Activated naive CD4-positive, alpha-beta T cell treated with anti-CD3 and anti-CD28 coated beads, Interleukin-2, amount 50 U/mL, for 24 hours (primary cell): ENCODE data around the gene KLRB1.
"Not testable (repeated sequence)": the region's sequence is repeated elsewhere in the genome, so short reads cannot be mapped to it uniquely, and the experiment has no call there.

Source experiments
- H3K27ac Mint-ChIP-seq: one replicate; pipeline ENCODE4 v1.8.0; 2021; ENCODE audit warnings: mild to moderate bottlenecking, mixed read lengths
- H3K27me3 Mint-ChIP-seq: one replicate; pipeline ENCODE4 v1.8.0; 2021; ENCODE audit warnings: mixed read lengths
- H3K36me3 Mint-ChIP-seq: one replicate; pipeline ENCODE4 v1.8.0; 2021; ENCODE audit warnings: mixed read lengths
- H3K4me1 Mint-ChIP-seq: one replicate; pipeline ENCODE4 v1.8.0; 2021; ENCODE audit warnings: mixed read lengths
- H3K4me3 Mint-ChIP-seq: one replicate; pipeline ENCODE4 v1.8.0; 2021; ENCODE audit warnings: mild to moderate bottlenecking, mixed read lengths
- H3K9me3 Mint-ChIP-seq: one replicate; pipeline ENCODE4 v1.8.0; 2021; ENCODE audit warnings: mixed read lengths

The KLRB1 gene

GRCh38 chr12:9607716-9608115 lies at the start of gene KLRB1:
Gene KLRB1 (minus strand): TSS chr12:9607916. CDS start chr12:9607839, 77 bp downstream.
- peak within 1 kb of the TSS; percentile 64 for H3K4me3 Mint-ChIP-seq
- peaks cover 5% of the 10 kb centered on the region for H3K36me3 Mint-ChIP-seq
- peaks cover 49% of the 10 kb centered on the region for H3K4me1 Mint-ChIP-seq
- H3K9me3 Mint-ChIP-seq: no peaks in the 10 kb centered on the region
- peak within 1 kb of the TSS; percentile 18 for H3K27ac Mint-ChIP-seq
- H3K27me3 Mint-ChIP-seq: no peaks in the 10 kb centered on the region

- Mint-ChIP-seq H3K27me3 (no peaks in the 10 kb centered on the region), H3K4me3 (peak overlapping the region; percentile 99), H3K4me1 (peaks cover 69% of the 10 kb centered on the region), H3K27ac (peak overlapping the region; percentile 99), H3K9me3 (peaks cover 12% of the 10 kb centered on the region), H3K36me3 (peaks cover 34% of the 10 kb centered on the region)
Measured at GRCh38 chr12:9651265-9651729, 43.6 kb upstream of the KLRB1 start.

GRCh38 chr12:9650151-9650576 lies 42.4 kb upstream of the KLRB1 start:
- Mint-ChIP-seq H3K9me3 (peaks cover 6% of the 10 kb centered on the region), H3K36me3 (peaks cover 26% of the 10 kb centered on the region), H3K4me1 (peaks cover 64% of the 10 kb centered on the region), H3K4me3 (peak overlapping the region; percentile 99), H3K27me3 (no peaks in the 10 kb centered on the region), H3K27ac (peak overlapping the region; percentile 99)

DNA sequence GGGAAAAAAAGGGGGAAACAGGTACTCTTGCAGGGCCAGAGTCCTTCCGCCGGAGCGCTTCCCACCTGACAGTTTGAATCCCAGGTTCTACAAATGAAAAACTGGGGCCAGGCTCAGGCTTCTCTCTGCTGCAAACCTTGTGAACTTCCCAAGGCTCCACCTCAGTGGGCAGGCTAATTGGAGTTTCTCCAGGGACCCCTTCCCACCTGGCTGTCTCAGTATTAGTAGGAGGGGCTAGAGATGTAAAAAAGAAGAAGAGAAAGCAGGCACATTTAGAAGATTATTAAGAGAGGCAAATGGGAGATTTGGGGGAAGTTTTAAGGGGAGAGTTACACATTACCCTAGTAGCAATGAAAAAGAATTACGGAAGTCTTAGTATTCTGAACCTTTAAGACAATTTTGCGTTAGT lies 41.8 kb upstream of the KLRB1 start:
- peaks cover 64% of the 10 kb centered on the region for H3K4me1 Mint-ChIP-seq
- H3K4me3 Mint-ChIP-seq: peak overlapping the region; percentile 99
- H3K9me3 Mint-ChIP-seq: peaks cover 6% of the 10 kb centered on the region
- H3K36me3 Mint-ChIP-seq: peaks cover 22% of the 10 kb centered on the region
- peak overlapping the region; percentile 99 for H3K27ac Mint-ChIP-seq
- no peaks in the 10 kb centered on the region for H3K27me3 Mint-ChIP-seq

GRCh38 chr12:9648701-9649531 lies 41.2 kb upstream of the KLRB1 start:
- peaks cover 62% of the 10 kb centered on the region for H3K4me1 Mint-ChIP-seq
- H3K36me3 Mint-ChIP-seq: peaks cover 20% of the 10 kb centered on the region
- no peaks in the 10 kb centered on the region for H3K27me3 Mint-ChIP-seq
- H3K4me3 Mint-ChIP-seq: peak overlapping the region; percentile 99
- peaks cover 6% of the 10 kb centered on the region for H3K9me3 Mint-ChIP-seq
- H3K27ac Mint-ChIP-seq: peak overlapping the region; percentile 99

- Mint-ChIP-seq H3K4me3 (peak overlapping the region; percentile 99), H3K27ac (peak overlapping the region; percentile 99), H3K36me3 (peaks cover 13% of the 10 kb centered on the region), H3K27me3 (no peaks in the 10 kb centered on the region), H3K9me3 (peaks cover 6% of the 10 kb centered on the region), H3K4me1 (peaks cover 62% of the 10 kb centered on the region)
Measured at GRCh38 chr12:9647825-9648700, 40.3 kb upstream of the KLRB1 start.

DNA sequence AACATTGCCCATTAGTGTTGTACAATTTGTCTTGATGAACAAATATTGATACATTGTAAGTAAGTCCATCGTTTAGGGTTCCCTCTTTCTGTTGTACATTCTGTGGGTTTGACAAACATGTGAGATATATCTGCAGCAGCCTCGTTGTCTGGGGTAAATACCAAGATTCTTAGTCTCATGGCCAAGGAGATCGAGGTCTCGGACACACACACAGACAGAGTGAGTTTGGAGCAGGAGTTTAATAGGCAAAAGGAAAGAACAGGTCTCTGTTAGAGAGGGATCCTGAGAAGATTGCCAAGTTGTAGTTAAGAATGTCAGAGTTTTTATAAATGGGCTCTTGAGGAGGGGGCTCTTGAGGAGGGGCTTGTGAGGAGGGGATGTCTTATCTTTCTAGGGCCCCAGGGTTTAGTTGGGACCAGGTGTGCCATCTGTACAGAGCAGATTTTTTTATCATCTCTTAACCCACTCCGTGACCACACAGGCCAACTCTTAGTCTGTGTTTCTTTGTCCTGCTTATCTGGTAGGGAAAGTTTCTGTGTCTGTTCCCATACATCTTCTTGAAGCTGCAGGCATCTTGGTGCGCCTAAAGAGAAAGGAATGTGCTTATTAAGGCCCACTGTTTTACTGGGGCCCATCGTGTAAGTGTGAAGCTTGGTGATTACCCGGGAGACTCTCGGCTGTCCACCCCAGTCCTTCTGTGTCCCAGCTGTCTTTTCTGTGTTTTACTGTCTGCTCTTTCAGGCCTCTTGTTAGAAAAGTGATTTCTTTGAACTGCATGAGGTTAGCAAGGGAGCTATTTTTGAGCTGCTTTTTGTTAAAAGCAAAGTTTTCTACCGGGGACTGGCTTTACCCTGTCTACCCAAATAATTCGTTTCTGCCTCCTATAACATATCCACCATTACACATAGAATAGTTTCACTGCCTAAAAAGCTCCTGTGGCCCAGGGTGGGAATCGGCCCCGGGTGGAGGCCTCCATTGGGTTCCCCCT lies 39.4 kb upstream of the KLRB1 start:
- H3K4me3 Mint-ChIP-seq: peak overlapping the region; percentile 99
- no peaks in the 10 kb centered on the region for H3K27me3 Mint-ChIP-seq
- peak overlapping the region; percentile 98 for H3K27ac Mint-ChIP-seq
- peaks cover 6% of the 10 kb centered on the region for H3K9me3 Mint-ChIP-seq
- peaks cover 12% of the 10 kb centered on the region for H3K36me3 Mint-ChIP-seq
- H3K4me1 Mint-ChIP-seq: peaks cover 62% of the 10 kb centered on the region

- Mint-ChIP-seq H3K4me3 (peak overlapping the region; percentile 77), H3K27ac (peak overlapping the region; percentile 90), H3K4me1 (peaks cover 54% of the 10 kb centered on the region), H3K36me3 (peaks cover 14% of the 10 kb centered on the region)
- not testable (repeated sequence) for H3K27me3 Mint-ChIP-seq, H3K9me3 Mint-ChIP-seq
Measured at GRCh38 chr12:9644985-9645551, 37.4 kb upstream of the KLRB1 start.

GRCh38 chr12:9643266-9643660 lies 35.5 kb upstream of the KLRB1 start:
- Mint-ChIP-seq H3K4me3 (peak overlapping the region; percentile 72), H3K27me3 (no peaks in the 10 kb centered on the region), H3K36me3 (peaks cover 13% of the 10 kb centered on the region), H3K9me3 (peaks cover 6% of the 10 kb centered on the region), H3K27ac (peak overlapping the region; percentile 33), H3K4me1 (peaks cover 65% of the 10 kb centered on the region)

- no peaks in the 10 kb centered on the region for H3K27me3 Mint-ChIP-seq
- H3K27ac Mint-ChIP-seq: peak overlapping the region; percentile 33
- H3K4me3 Mint-ChIP-seq: peak overlapping the region; percentile 72
- H3K4me1 Mint-ChIP-seq: peaks cover 69% of the 10 kb centered on the region
- H3K36me3 Mint-ChIP-seq: peaks cover 13% of the 10 kb centered on the region
- peaks cover 6% of the 10 kb centered on the region for H3K9me3 Mint-ChIP-seq
Measured at GRCh38 chr12:9642606-9643265, 35.0 kb upstream of the KLRB1 start.

DNA sequence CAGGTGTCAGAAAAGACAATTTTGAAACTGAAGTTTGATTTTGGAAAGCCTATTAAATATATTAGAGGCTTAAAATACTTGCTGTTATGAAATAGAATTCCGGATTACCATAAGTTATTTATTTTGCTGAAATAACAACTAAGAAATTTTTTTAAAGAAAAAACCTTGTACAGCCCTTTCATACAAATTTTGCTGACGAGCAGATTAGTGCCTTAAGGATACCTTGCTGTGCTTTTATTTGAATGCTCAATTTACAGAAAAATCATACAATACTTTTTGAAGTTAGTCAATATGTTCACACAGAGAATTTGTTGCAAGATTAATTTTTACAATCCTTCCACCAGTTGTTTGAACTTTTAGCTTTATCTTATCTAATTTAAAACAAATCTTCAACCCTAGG lies 32.3 kb upstream of the KLRB1 start:
- Mint-ChIP-seq H3K36me3 (peaks cover 11% of the 10 kb centered on the region), H3K9me3 (no peaks in the 10 kb centered on the region), H3K27ac (no peak overlapping the region), H3K4me1 (peaks cover 72% of the 10 kb centered on the region), H3K27me3 (no peaks in the 10 kb centered on the region), H3K4me3 (no peak overlapping the region)

GRCh38 chr12:9636851-9637206 lies 29.1 kb upstream of the KLRB1 start:
- H3K4me1 Mint-ChIP-seq: peaks cover 72% of the 10 kb centered on the region
- H3K27ac Mint-ChIP-seq: peak overlapping the region; percentile 69
- peaks cover 11% of the 10 kb centered on the region for H3K36me3 Mint-ChIP-seq
- H3K9me3 Mint-ChIP-seq: no peaks in the 10 kb centered on the region
- no peak overlapping the region for H3K4me3 Mint-ChIP-seq
- no peaks in the 10 kb centered on the region for H3K27me3 Mint-ChIP-seq

- H3K36me3 Mint-ChIP-seq: peaks cover 10% of the 10 kb centered on the region
- H3K27ac Mint-ChIP-seq: peak overlapping the region; percentile 73
- no peaks in the 10 kb centered on the region for H3K9me3 Mint-ChIP-seq
- no peaks in the 10 kb centered on the region for H3K27me3 Mint-ChIP-seq
- H3K4me3 Mint-ChIP-seq: peak overlapping the region; percentile 34
- H3K4me1 Mint-ChIP-seq: peaks cover 76% of the 10 kb centered on the region
Measured at GRCh38 chr12:9636150-9636850, 28.6 kb upstream of the KLRB1 start.
